Stimulated activated effector memory CD8-positive, alpha-beta T cell treated with anti-CD3 and anti-CD28 coated beads, Interleukin-12 subunit alpha, Interleukin-12 subunit beta, amount 100 ng/mL, for 72 hours (primary cell): Measurements from ENCODE around the gene OR1F1.
A peak's percentile ranks its signal among the peaks of the same experiment; 100 is the strongest.

ENCODE experiments used
- ATAC-seq: fragments of 150-1000 bp; cut with Tn5 transposase; 2 replicates; pipeline ENCODE4 v1.10.0; 2021
- DNase-seq, 2 donors: peaks; one replicate each; pipeline ENCODE4 v3.0.0; 2021 to 2022; ENCODE audit warnings: low spot score in 2 of 2
- H3K27ac Mint-ChIP-seq: one replicate; pipeline ENCODE4 v1.8.0; 2022; ENCODE audit warnings: mild to moderate bottlenecking, mixed read lengths
- H3K36me3 Mint-ChIP-seq: one replicate; pipeline ENCODE4 v1.8.0; 2022; ENCODE audit warnings: mild to moderate bottlenecking, mixed read lengths
- H3K4me1 Mint-ChIP-seq: one replicate; pipeline ENCODE4 v1.8.0; 2022; ENCODE audit warnings: mixed read lengths
- H3K4me3 Mint-ChIP-seq: one replicate; pipeline ENCODE4 v1.8.0; 2022; ENCODE audit warnings: mild to moderate bottlenecking, mixed read lengths
- H3K9me3 Mint-ChIP-seq: one replicate; pipeline ENCODE4 v1.8.0; 2022; ENCODE audit warnings: mixed read lengths

The OR1F1 gene

GRCh38 chr16:3234857-3235561 is 47.0 kb downstream of the OR1F1 start, which contains the start of gene ZNF200:
TSS of gene ZNF200 (minus strand) at chr16:3235158. CDS start at chr16:3233755, 1,403 bp downstream.
- Mint-ChIP-seq H3K36me3 (peaks cover 57% of the 10 kb centered on the region), H3K9me3 (peaks cover 7% of the 10 kb centered on the region), H3K27ac (peak within 1 kb of the TSS; percentile 97), H3K4me1 (peaks cover 23% of the 10 kb centered on the region), H3K4me3 (peak within 1 kb of the TSS; percentile 89)
- DNase-seq (peak; percentile 90 to 97), ATAC-seq (peak; percentile 97)

- H3K36me3 Mint-ChIP-seq: peaks cover 47% of the 10 kb centered on the region
- peak overlapping the region; percentile 81 for H3K27ac Mint-ChIP-seq
- ATAC-seq (no peak), DNase-seq (no peak)
- H3K9me3 Mint-ChIP-seq: peaks cover 2% of the 10 kb centered on the region
- H3K4me1 Mint-ChIP-seq: peaks cover 23% of the 10 kb centered on the region
- peak overlapping the region; percentile 89 for H3K4me3 Mint-ChIP-seq
These were observed 48.1 kb downstream of the OR1F1 start for GRCh38 chr16:3235856-3236669.

- no peak for ATAC-seq
- H3K4me1 Mint-ChIP-seq: no peaks in the 10 kb centered on the region
- H3K27ac Mint-ChIP-seq: no peak overlapping the region
- no peaks in the 10 kb centered on the region for H3K9me3 Mint-ChIP-seq
- no peaks in the 10 kb centered on the region for H3K36me3 Mint-ChIP-seq
- DNase-seq: no peak
- H3K4me3 Mint-ChIP-seq: no peak overlapping the region
These were observed 53.8 kb downstream of the OR1F1 start for GRCh38 chr16:3241761-3242160.

- H3K36me3 Mint-ChIP-seq: no peaks in the 10 kb centered on the region
- H3K4me3 Mint-ChIP-seq: no peak overlapping the region
- H3K9me3 Mint-ChIP-seq: no peaks in the 10 kb centered on the region
- no peaks in the 10 kb centered on the region for H3K4me1 Mint-ChIP-seq
- H3K27ac Mint-ChIP-seq: no peak overlapping the region
- DNase-seq (no peak), ATAC-seq (no peak)
These were observed 54.7 kb downstream of the OR1F1 start for GRCh38 chr16:3242709-3243108.

- H3K4me3 Mint-ChIP-seq: no peak overlapping the region
- no peaks in the 10 kb centered on the region for H3K36me3 Mint-ChIP-seq
- H3K4me1 Mint-ChIP-seq: no peaks in the 10 kb centered on the region
- no peaks in the 10 kb centered on the region for H3K9me3 Mint-ChIP-seq
- no peak for ATAC-seq
- no peak for DNase-seq
- H3K27ac Mint-ChIP-seq: no peak overlapping the region
These were observed 55.9 kb downstream of the OR1F1 start for GRCh38 chr16:3243882-3244281.

- Mint-ChIP-seq H3K4me3 (no peak overlapping the region), H3K4me1 (no peaks in the 10 kb centered on the region), H3K9me3 (no peaks in the 10 kb centered on the region), H3K36me3 (no peaks in the 10 kb centered on the region), H3K27ac (no peak overlapping the region)
- DNase-seq (no peak), ATAC-seq (no peak)
These were observed 58.0 kb downstream of the OR1F1 start for GRCh38 chr16:3246002-3246401.

GRCh38 chr16:3246876-3247275 is 58.9 kb downstream of the OR1F1 start:
- no peak overlapping the region for H3K4me3 Mint-ChIP-seq
- ATAC-seq (no peak), DNase-seq (no peak)
- H3K9me3 Mint-ChIP-seq: no peaks in the 10 kb centered on the region
- H3K4me1 Mint-ChIP-seq: no peaks in the 10 kb centered on the region
- no peak overlapping the region for H3K27ac Mint-ChIP-seq
- H3K36me3 Mint-ChIP-seq: no peaks in the 10 kb centered on the region

GRCh38 chr16:3248596-3248995 is 60.6 kb downstream of the OR1F1 start:
- no peaks in the 10 kb centered on the region for H3K4me1 Mint-ChIP-seq
- H3K4me3 Mint-ChIP-seq: no peak overlapping the region
- no peak for DNase-seq
- H3K27ac Mint-ChIP-seq: no peak overlapping the region
- no peaks in the 10 kb centered on the region for H3K36me3 Mint-ChIP-seq
- no peak for ATAC-seq
- H3K9me3 Mint-ChIP-seq: no peaks in the 10 kb centered on the region

- H3K4me1 Mint-ChIP-seq: no peaks in the 10 kb centered on the region
- DNase-seq (no peak), ATAC-seq (no peak)
- no peaks in the 10 kb centered on the region for H3K9me3 Mint-ChIP-seq
- H3K36me3 Mint-ChIP-seq: no peaks in the 10 kb centered on the region
- H3K4me3 Mint-ChIP-seq: no peak overlapping the region
- no peak overlapping the region for H3K27ac Mint-ChIP-seq
These were observed 61.0 kb downstream of the OR1F1 start for GRCh38 chr16:3249020-3249419.

- Mint-ChIP-seq H3K9me3 (no peaks in the 10 kb centered on the region), H3K27ac (no peak overlapping the region), H3K4me1 (no peaks in the 10 kb centered on the region), H3K4me3 (no peak overlapping the region), H3K36me3 (no peaks in the 10 kb centered on the region)
- no peak for DNase-seq
- no peak for ATAC-seq
These were observed 61.4 kb downstream of the OR1F1 start for GRCh38 chr16:3249451-3249850.

- ATAC-seq (no peak), DNase-seq (no peak)
- no peaks in the 10 kb centered on the region for H3K4me1 Mint-ChIP-seq
- H3K9me3 Mint-ChIP-seq: no peaks in the 10 kb centered on the region
- no peak overlapping the region for H3K27ac Mint-ChIP-seq
- no peaks in the 10 kb centered on the region for H3K36me3 Mint-ChIP-seq
- H3K4me3 Mint-ChIP-seq: no peak overlapping the region
These were observed 65.0 kb downstream of the OR1F1 start for GRCh38 chr16:3252967-3253366.

GRCh38 chr16:3254309-3254708 is 66.3 kb downstream of the OR1F1 start:
- H3K4me1 Mint-ChIP-seq: no peaks in the 10 kb centered on the region
- DNase-seq: no peak
- no peak overlapping the region for H3K27ac Mint-ChIP-seq
- no peak overlapping the region for H3K4me3 Mint-ChIP-seq
- no peaks in the 10 kb centered on the region for H3K36me3 Mint-ChIP-seq
- no peak for ATAC-seq
- H3K9me3 Mint-ChIP-seq: no peaks in the 10 kb centered on the region
